GM19328 (cell line): ENCODE results near the gene BMPR1A.
"Not testable (repeated sequence)": the region's sequence is repeated elsewhere in the genome, so short reads cannot be mapped to it uniquely, and the experiment has no call there.

ENCODE experiments used
- ATAC-seq: cut with Tn5 transposase; IDR thresholded peaks from one replicate; pipeline ENCODE4 v1.9.1; 2021; ENCODE audit warnings: mild to moderate bottlenecking, moderate library complexity; ENCODE audit not compliant: unreplicated experiment

BMPR1A gene

GRCh38 chr10:86936661-86937501 lies 180.5 kb downstream of the BMPR1A start:
- ATAC-seq: no peak

GRCh38 chr10:86937502-86938154 lies 181.2 kb downstream of the BMPR1A start:
- no peak for ATAC-seq

GRCh38 chr10:86938260-86938659 lies 181.8 kb downstream of the BMPR1A start:
- no peak for ATAC-seq

GRCh38 chr10:86940076-86940475 lies 183.7 kb downstream of the BMPR1A start:
- ATAC-seq: not testable (repeated sequence)

GRCh38 chr10:86940677-86941076 lies 184.3 kb downstream of the BMPR1A start:
- ATAC-seq: no peak

- no peak for ATAC-seq
These were observed 185.0 kb downstream of the BMPR1A start for GRCh38 chr10:86941426-86941825.

- no peak for ATAC-seq
These were observed 185.6 kb downstream of the BMPR1A start for GRCh38 chr10:86941991-86942421.

GRCh38 chr10:86942441-86943315 lies 186.3 kb downstream of the BMPR1A start:
- no peak for ATAC-seq

- no peak for ATAC-seq
These were observed 187.1 kb downstream of the BMPR1A start for GRCh38 chr10:86943316-86944030.

GRCh38 chr10:86944031-86944419 lies 187.6 kb downstream of the BMPR1A start:
- ATAC-seq: no peak

GRCh38 chr10:86944471-86944870 lies 188.1 kb downstream of the BMPR1A start:
- ATAC-seq: no peak

- no peak for ATAC-seq
These were observed 188.5 kb downstream of the BMPR1A start for GRCh38 chr10:86944907-86945306.

- no peak for ATAC-seq
These were observed 189.2 kb downstream of the BMPR1A start for GRCh38 chr10:86945361-86946212.

GRCh38 chr10:86946213-86947155 lies 190.1 kb downstream of the BMPR1A start:
- ATAC-seq: no peak

- not testable (repeated sequence) for ATAC-seq
These were observed 191.4 kb downstream of the BMPR1A start for GRCh38 chr10:86947806-86948205.

- no peak for ATAC-seq
These were observed 193.9 kb downstream of the BMPR1A start for GRCh38 chr10:86950349-86950748.

- ATAC-seq: no peak
These were observed 194.9 kb downstream of the BMPR1A start for GRCh38 chr10:86951184-86951761.

- no peak for ATAC-seq
These were observed 195.7 kb downstream of the BMPR1A start for GRCh38 chr10:86952106-86952505.
